Neural progenitor cell (in vitro differentiated cells): ENCODE measurements around the gene AMIGO2.

Experiments
- CTCF ChIP-seq: fragments of 200-600 bp; sonication (generic); IDR thresholded peaks from 2 replicates; pipeline ENCODE4 v1.5.1; 2017; ENCODE audit warnings: antibody characterized with exemption, mild to moderate bottlenecking
- EZH2phosphoT487 ChIP-seq: fragments of 200-600 bp; sonication (generic); IDR thresholded peaks from 2 replicates; pipeline ENCODE4 v1.6.1; 2017; ENCODE audit warnings: antibody characterized with exemption

GRCh38 chr12:47075192-47076084 is 4.3 kb downstream of the AMIGO2 start:
- TF ChIP-seq CTCF (no peak), EZH2phosphoT487 (no peak)
